Stimulated activated CD4-positive, alpha-beta T cell treated with anti-CD3 and anti-CD28 coated beads, Interleukin-15, amount 100 ng/mL, for 1 hour (primary cell): ENCODE results near the gene RHOT2.

ENCODE experiments used
- DNase-seq, 2 donors: peaks; one replicate each; pipeline ENCODE4 v3.0.0-alpha.2; 2020; ENCODE audit warnings: low read depth in 1 of 2, low spot score in 1 of 2

RHOT2 gene

DNA sequence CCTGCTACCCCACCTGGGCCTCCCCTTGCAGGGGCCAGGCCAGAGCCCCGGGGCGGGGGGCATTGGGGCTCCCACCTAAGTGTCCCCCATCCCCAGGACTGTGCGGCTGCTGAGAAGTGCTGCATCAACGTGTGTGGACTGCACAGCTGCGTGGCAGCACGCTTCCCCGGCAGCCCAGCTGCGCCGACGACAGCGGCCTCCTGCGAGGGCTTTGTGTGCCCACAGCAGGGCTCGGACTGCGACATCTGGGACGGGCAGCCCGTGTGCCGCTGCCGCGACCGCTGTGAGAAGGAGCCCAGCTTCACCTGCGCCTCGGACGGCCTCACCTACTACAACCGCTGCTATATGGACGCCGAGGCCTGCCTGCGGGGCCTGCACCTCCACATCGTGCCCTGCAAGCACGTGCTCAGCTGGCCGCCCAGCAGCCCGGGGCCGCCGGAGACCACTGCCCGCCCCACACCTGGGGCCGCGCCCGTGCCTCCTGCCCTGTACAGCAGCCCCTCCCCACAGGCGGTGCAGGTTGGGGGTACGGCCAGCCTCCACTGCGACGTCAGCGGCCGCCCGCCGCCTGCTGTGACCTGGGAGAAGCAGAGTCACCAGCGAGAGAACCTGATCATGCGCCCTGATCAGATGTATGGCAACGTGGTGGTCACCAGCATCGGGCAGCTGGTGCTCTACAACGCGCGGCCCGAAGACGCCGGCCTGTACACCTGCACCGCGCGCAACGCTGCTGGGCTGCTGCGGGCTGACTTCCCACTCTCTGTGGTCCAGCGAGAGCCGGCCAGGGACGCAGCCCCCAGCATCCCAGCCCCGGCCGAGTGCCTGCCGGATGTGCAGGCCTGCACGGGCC is 35.2 kb upstream of the RHOT2 start:
- DNase-seq: no peak

DNA sequence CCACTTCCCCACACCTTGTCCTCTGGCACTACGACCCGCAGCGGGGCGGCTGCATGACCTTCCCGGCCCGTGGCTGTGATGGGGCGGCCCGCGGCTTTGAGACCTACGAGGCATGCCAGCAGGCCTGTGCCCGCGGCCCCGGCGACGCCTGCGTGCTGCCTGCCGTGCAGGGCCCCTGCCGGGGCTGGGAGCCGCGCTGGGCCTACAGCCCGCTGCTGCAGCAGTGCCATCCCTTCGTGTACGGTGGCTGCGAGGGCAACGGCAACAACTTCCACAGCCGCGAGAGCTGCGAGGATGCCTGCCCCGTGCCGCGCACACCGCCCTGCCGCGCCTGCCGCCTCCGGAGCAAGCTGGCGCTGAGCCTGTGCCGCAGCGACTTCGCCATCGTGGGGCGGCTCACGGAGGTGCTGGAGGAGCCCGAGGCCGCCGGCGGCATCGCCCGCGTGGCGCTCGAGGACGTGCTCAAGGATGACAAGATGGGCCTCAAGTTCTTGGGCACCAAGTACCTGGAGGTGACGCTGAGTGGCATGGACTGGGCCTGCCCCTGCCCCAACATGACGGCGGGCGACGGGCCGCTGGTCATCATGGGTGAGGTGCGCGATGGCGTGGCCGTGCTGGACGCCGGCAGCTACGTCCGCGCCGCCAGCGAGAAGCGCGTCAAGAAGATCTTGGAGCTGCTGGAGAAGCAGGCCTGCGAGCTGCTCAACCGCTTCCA is 34.4 kb upstream of the RHOT2 start:
- no peak for DNase-seq

DNA sequence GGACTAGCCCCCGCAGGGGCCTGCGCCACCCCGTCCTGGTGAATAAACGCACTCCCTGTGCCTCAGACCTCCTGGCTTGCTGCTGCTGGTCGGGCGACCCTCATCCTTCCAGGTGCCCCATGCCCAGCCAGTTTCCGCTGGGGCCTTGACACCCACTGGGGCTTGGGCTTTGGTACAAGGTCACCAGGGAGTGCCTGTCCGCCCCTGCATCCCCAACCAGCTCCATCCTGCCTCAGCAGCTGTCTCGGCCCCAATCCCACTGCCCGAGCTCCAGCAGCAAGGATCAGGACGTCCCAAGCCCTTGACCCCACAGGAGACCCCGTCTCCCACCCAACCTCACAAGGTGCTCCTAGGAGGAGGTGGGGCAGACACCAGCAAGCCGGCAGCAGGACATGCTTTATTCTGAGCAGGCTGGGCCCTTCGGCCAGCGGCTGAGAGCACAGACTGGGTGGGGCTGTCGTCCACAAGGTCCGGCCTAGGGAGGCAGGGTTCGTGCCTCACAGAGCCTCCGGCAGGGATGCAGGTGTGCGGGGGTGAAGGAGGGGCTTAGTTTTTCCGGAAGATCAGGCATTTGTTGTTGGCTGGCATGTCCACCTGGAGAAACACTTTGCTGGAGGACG is 33.8 kb upstream of the RHOT2 start:
- no peak for DNase-seq

DNA sequence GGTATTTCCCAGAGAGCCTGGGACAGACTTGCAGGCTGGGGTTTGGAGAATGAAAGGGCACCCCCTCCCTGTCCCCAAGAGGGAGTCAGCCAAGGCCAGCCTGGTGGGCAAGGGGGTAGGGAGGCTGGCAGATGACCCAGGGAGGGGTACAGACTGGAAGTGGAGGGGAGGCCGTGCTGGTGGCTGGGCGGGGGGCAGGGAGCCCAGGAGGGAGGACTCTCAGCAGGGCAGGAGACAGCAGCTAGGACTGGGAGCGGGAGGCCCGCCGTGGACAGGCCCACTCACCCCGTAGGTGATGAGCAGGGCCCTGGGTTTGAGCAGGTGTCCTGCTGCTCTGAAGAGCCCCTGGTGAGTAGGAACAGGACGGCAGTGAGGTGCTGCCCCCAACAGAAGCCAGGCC is 32.9 kb upstream of the RHOT2 start:
- no peak for DNase-seq

DNA sequence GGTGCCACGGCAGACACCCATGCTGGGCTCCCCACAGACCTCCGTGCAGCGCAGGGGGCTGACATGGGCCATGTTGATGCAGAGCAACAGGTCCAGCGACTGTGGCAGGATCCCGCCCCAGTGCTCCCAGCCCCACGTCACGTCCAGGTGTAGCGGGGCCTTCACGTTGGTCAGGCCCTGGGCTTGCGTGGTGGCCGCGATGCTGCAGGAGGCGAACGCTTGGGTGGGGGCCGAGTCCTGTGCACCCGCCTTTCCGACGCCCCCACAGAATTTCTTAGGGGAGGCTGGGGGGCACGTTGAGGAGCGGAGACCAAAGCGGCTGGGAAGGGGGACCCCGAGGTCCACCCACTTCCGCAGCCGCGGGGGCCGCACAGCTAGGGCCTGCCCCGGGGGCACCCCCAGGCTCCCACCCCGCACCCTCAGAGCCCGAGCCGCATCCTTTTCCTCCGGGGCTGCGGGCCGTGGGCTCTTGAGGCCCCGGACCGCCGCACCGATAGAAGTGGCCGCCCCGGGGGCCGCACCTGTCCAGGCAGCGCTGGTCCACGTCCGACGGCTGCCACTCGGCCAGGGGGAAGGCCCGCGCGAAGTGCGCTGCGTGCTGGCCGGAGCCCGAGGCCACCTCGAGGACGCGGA is 32.2 kb upstream of the RHOT2 start:
- no peak for DNase-seq

DNA sequence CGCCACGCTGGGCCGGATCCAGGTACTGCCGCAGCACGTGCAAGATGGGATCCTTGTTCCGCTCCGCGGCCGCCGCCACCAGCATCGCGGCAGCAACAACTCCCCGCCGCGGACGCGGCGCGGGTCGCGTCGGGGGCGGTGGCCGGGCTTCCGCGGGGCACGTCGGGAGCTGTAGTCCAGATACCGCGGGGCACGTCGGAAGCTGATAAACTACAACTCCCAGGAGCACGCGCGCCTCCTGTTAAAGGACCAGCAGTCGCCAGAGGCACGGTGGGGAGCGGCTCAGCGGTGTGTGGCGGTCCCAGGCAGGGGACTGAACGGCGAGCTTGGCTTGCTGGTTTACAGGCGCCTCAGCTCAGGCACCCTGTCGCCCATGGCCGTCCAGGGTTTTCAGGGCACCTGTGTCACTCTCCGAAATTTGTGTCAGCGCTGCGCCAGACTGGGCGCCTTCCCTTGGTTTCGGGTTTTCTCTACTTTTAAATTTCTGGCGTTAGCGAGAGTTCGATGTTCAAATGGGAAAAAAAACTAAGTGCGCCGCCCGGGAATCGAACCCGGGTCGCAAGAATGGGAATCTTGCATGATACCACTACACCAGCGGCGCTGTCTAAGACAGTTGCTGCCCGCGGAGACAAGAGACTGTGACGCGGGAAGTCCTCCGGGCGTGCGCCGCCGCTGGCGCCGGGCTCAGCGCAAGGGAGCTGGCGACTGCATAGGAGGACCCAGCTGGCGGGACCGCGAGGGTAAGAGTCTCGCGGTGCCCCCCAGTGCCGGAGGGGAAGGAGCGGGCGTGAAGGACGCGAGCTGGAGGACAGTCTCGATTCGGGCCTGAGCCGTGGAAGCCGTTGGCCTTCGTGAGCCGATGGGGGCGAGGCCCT is 31.5 kb upstream of the RHOT2 start, which contains the start of gene METTL26:
TSS of gene METTL26 (minus strand) at position 100 of the 875 bp plus-strand sequence. CDS start at position 85, 15 bp downstream.
- DNase-seq: peak; percentile 83 to 91

DNA sequence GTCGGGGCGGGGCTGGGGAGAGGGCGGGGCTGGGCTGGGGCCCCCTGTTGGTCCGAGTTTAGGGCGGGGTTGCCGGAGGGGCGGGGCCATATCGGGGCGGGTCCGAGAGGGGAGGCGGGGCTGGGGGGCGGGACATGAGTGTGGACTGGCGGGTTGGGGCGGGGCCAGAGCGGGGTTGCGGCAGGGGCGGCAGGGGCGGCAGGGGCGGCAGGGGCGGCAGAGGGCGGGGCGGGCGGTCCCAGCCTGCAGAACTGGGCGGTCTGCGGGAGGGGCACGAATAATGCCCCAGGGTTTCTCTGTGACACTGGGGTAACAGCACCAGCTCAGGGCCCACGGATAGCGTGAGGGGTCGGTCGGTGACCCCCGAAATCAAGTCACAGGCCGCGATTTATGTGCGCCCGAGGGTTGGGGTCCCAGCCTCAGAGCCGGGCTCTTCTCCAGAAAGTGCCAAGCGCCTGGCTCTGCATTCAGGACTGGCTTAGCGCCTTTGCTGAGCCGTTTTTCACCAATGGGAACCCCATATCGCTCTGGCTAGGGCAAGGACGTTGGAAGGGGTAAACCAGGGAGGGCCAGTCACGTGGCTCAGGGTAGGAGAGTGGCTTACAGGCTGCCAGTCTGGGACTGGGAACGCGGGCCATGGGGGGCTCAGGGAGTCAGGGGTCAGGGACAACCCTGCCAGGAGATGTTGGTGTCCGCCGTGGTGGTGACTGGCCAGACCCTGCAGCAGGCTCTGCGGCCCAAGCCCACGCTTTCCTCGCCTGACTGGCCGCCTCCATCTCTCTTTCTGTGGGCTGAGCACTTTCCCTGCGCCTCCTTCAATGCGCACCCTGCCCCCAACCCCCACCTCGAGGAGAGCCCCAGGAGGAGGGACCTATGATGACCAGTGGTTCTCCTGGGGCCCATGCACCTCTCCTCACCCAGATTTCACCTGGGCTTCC is 30.6 kb upstream of the RHOT2 start:
- DNase-seq: peak; percentile 80 to 83

DNA sequence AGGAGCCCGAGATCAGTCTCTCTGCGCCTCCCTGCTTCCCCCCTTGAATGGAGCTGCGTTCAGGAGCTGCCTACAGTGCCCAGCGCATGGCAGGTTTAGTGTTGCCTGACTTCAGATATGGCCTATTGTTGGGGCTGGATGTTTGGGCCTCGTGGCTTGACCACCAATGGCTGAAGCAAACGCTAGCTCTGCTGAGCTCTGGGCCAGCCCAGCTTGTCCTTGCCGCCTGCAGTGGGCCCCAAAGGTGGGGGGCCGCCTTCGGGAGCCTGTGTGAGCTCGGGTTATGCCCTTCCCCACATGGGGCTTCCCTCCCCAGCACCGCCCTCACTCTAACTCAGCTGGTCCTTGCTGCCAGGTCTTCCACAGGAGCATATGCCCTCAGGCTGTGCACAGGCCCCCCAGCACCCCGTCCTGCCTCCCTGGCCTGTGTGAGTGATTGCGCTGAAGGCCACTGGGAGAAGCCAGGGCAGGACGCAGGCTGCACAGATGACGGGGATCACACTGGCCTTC is 29.8 kb upstream of the RHOT2 start:
- DNase-seq: no peak

DNA sequence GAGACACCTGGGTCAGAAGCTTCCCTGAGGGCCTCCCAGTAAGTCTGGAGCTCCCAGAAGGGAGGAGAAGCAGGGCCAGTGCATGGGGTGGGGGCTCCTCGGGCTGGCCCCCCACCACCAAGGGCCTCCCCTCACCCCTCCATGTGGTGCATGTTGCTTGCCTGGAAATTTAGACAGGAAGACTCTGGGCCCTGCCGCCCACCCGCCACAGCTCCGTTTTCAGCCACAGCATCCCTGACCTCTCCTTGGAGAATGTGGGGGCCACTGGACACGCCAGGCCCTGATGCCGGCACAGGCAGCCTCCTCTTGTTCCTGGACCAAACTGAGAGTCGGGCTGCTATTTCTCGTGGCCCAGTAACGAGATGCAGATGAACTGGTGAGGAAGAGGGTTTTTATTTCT is 29.1 kb upstream of the RHOT2 start:
- no peak for DNase-seq

DNA sequence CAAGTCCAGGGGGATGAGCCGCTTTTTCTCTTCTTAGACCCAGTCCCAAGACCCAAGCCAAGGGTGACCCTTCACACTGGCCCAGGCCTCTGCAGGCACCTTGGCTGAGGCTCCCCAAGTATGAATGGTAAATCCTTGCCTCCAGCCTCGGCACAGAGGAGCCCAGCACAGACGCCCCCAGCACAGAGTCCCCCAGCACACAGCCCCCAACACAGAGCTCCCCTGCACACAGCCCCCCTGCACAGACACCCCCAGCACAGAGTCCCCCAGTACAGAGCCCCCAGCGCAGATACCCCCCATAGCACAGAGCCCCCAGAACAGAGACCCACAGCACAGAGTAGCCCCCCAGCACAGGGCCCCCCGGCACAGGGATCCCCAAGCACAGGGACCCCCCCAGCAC is 27.3 kb upstream of the RHOT2 start:
- DNase-seq: no peak

DNA sequence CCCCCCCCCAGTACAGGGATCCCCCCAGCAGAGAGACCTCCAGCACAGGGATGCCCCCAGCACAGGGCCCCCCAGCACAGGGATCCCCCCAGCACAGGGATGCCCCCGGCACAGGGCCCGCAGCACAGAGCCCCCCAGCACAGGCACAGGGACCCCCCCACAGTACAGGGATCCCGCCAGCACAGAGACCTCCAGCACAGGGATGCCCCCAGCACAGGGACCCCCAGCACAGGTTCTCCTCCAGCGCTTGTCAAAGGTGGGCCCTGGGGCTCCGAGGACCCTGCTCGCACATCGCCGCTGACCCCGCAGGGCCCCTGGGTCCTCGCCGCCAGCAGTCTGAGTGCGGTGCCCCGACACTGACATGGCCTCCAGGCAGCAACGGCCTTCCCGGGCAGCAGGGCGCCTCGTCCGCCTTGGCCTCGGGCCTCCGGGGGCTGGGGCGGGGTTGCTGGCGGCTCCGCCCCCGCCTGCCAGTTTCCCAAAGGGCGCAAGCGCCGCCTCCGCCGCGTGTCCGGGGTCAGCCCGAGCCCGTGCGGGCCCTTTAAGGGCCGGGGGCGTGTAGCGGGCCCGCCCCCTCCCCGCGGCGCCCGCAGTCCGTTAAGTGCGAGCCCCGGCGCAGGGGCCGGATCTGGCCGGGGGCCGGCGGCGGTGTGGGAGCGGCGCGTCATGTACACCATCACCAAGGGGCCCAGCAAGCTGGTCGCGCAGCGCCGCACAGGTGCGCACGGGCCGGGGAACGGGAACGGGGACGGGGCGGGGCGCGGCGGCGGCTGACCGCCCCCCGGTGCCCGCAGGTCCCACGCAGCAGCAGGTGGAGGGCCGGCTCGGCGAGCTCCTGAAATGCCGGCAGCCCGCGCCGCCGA is 26.4 kb upstream of the RHOT2 start, which contains the start of gene MCRIP2:
TSS of gene MCRIP2 (plus strand) at position 503 of the 863 bp plus-strand sequence. CDS start at position 667, 164 bp downstream.
- DNase-seq: peak; percentile 29 to 62

DNA sequence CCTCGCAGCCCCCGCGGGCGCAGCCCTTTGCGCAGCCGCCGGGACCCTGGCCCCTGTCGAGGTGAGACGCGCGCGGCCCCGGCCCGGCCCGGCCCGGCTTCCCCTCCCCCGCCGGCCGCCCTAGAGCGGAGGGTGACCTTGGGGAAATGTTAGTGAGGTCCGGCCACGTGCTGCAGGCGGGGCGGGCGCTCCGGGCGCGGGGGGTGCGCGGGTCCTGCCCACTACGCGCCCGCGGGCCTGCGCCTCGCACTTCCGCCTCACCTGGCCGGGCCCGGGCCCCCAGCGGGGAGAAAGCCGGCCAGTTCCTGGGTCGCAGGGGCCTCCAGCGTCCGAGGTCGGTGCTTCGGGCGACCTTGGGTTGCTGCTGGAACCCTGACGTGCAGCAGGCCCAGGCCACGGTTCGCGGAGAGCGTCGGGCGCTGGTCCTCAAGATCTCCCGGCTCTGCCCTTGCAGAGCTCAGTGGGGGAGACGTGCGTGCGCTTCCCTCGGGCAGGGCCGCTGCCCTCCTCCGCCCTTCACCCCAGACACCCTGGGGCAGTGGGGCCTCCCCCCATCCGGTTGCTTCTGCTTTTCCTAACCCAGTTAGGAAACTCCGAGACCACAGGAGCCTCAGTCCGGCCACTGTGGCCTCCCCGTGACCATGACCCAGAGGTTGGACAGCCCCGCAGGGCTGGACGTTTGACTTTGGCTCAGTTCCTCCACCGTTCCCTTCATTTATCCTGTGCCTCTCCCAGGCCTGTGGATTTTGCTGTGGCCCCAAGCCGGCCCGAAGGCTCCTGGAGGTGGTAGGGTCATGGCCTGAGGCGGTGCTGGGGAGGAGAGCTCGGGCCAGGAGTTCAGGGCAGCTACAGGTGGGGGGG is 25.5 kb upstream of the RHOT2 start:
- peak in 1 of 2 donors; percentile 30 for DNase-seq

DNA sequence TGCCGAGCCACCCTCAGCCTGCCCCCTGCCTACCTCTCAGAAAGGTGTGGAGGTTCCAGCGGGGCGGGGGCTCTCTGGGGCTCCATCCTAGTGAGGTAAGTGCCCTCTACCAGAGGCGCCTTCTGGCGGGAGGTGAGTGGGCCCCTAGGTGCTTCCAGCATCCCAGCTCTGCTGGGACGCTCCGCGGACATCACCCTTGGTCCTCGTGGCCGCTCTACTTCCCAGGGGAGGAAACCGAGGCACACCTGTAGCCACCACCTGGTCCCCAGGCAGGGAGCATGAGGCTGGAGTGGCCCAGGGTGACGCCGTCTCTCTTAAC is 24.9 kb upstream of the RHOT2 start:
- no peak for DNase-seq

DNA sequence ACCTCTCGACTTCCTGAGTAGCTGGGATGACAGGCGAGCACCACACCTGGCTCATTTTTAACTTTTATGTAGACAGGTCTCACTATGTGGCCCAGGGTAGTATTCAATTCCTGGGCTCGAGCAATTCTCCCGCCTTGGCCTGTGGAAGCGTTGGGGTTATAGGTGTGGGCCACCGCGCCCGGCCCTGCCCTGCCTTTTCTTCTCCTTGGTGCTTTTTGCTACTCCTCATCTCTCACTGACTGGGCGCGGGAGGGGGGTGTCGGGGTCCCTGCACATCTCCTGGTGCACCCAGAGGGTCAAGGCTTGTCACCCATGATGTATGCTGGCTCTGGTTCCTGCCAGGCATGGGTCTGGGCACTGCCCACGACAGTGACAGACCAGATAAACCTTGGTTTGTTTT is 23.4 kb upstream of the RHOT2 start:
- DNase-seq: no peak

DNA sequence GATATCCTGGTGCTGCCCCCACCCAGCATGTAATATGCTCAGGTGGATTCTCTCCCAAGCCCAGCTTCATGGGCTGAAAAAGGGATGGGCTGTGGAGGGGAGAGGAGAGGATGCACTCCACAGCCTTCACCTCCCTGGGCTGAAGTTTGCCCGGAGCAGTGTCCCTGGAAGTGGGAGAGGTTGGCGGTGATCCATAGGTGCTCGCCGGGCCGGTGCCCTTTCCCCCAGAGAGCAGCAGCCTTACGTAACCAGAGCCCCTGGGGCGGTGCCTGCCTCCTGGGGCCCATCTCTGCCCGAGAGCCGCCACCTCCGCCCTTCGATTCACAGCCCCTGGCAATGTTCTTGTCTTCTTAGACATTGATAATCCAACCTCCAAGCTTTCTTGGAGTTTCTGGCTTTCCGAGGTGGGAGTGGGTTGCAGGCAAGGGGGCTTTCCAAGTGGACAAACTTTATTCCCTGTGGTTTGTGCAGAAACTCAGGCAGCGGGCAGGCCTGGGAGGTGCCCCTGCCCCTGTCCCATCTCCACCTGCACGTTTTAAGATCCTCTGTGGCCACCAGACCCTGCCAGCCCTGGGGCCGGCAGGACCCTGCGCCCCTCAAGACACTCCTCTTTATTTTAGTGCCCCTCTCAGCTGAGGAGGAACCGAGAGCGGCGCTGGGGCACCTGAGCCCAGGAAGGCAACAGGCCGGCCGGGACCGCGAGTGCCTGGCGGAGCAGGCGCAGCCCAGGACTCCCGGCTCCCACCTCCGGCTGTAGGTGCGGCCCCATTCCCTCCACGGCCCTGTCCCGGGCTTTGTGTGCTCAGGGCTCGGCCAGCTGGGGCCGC is 21.9 kb upstream of the RHOT2 start:
- no peak for DNase-seq

DNA sequence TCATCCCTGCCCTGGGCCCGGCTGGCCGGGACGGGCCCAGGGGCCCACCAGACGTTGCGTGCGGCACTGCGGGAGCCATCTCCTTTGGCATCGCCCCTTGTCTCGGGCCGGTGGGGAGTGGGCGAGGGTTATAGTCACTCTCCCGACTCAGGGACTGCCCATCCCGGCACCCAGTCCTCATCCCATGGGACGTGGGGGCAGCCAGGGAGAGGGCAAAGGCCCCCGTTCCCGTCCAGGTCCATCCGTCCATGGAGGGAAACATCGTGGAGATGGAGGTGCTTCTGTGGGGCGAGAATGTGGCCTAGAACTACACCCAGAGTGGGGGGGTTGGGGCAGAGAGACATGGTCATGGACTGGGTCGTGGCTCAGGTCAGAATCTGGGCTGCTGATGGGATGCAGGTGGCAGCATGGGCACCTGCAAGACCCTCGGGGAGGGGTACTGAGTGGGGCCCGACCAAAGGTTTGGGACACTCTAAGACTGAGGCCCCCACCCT is 21.2 kb upstream of the RHOT2 start:
- no peak for DNase-seq
